Measurements from ENCODE around the gene PDCD1. TPM values are rescaled to one million over a fixed set of nuclear protein-coding genes. Genes with fewer than 3 reads are reported as not detected.

PDCD1 gene
- total and polyA plus RNA-seq, 7 donors, result 0.14 to 3.2 (median 0.67) TPM; not detected in 3

DNA sequence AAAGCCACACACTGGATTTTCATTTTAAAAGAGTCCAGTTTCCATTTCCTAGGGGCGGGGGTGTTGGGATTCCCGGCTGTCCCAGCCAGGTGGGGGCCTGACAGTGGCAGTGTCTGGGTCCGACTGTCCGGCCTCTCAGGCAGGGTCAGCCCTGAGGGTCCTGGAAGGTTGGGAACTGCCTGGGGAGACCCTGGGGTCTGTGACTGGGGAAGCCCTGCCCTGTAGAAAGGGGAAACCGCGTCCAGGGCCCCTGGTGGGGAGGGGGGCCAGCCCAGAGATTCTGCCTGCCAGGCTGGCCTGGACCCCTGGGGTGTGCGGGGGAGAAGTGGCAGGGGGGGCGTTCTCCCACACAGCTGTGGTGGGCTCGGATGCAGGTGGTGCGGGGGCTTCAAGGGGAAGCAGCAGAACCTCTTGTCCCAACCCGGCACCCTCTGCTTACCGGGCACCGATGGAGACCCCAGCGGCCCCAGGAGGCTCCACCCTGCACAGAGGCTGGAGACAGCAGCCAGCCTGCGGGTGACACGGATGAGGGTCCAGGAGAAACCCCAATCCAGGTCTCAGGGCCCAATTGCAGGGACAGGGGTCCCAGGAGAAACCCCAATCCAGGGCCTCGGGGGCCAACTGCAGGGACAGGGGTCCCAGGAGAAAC is 15.7 kb upstream of the PDCD1 start:
- DNase-seq, result no peak
- TF ChIP-seq CTCF (IDR thresholded peaks at IDR 0.05) (no peak), POLR2AphosphoS5 (IDR thresholded peaks at IDR 0.05) (no peak), EP300 (IDR thresholded peaks at IDR 0.05) (no peak), POLR2A (IDR thresholded peaks at IDR 0.05) (no peak)
- Histone ChIP-seq H3K4me1 (peaks cover 0 to 3% (median 0%) of the 10 kb centered on the region in 4 donors), H3K36me3 (no peaks in the 10 kb centered on the region), H3K9me3 (no peaks in the 10 kb centered on the region), H3K27ac (no peak overlapping the region), H3K4me3 (no peak overlapping the region), H3K27me3 (peaks cover 0 to 27% (median 0%) of the 10 kb centered on the region in 3 donors)
- intact Hi-C loops (cut with DNase I), result no loop called here
- WGBS, 2 donors, result 96 to 98% methylated on average over 17 of the region's 17 CpGs

DNA sequence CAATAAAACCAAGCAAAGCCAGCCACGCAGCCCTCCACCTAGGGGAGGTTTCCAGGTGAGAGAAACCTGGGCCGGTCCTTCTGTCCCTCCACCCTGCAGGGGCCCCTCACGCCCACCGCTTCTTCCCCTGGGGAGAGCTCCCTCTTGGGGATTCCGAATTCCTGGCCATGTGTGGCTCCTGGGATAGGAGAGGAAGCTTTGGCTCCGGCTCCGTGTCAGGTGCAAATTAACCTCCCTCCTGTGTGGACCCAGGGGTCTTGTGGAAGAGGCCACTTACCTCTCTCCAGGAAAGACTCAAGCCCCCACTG is 15.1 kb upstream of the PDCD1 start:
- Histone ChIP-seq H3K27ac (no peak overlapping the region), H3K4me1 (peaks cover 0 to 6% (median 0%) of the 10 kb centered on the region in 4 donors), H3K4me3 (no peak overlapping the region), H3K27me3 (peaks cover 0 to 33% (median 0%) of the 10 kb centered on the region in 3 donors), H3K36me3 (no peaks in the 10 kb centered on the region), H3K9me3 (no peaks in the 10 kb centered on the region)
- intact Hi-C loops (cut with DNase I), result no loop called here
- TF ChIP-seq CTCF (IDR thresholded peaks at IDR 0.05), result no peak
- TF ChIP-seq POLR2A (IDR thresholded peaks at IDR 0.05), result no peak
- TF ChIP-seq POLR2AphosphoS5 (IDR thresholded peaks at IDR 0.05), result no peak
- no peak for TF ChIP-seq EP300 (IDR thresholded peaks at IDR 0.05)
- 80 to 95% methylated on average over 7 of the region's 7 CpGs for whole genome bisulfite sequencing, 2 donors
- no peak for DNase-seq

DNA sequence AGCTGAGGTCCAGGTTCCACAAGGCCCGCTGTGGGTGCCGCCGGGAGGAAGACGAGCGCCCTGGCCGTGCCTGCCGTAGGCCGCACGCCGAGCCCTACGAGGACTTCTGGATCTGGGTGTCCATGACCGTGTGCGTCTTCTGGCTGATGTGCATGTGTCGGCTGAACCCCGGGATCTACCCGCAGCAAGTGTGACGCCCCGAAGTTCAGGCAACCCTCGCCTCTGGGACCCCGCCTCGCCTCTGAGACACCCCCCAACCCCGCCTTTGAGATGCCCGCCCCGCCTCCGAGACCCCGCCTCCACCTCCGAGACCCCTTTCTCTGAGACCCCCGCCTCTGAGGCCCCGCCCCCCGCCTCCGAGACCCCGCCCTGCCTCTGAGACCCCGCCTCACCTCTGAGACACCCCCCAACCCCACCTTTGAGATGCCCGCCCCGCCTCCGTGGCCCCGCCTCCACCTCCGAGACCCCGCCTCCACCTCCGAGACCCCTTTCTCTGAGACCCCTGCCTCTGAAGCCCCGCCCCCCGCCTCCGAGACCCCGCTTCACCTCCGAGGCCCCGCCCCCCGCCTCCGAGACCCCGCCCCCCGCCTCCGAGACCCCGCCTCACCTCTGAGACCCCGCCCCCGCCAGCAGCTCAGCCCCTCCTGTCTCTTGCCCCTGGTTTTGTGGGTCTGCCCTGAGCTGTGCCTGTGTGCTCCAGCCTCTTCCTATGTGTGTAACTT is 14.5 kb upstream of the PDCD1 start:
- 88 to 92% methylated on average over 54 of the region's 54 CpGs for WGBS, 2 donors
- Histone ChIP-seq H3K27me3 (peaks cover 0 to 37% (median under 1%) of the 10 kb centered on the region in 3 donors), H3K36me3 (no peaks in the 10 kb centered on the region), H3K4me1 (peaks cover 0 to 11% (median 0%) of the 10 kb centered on the region in 4 donors), H3K9me3 (no peaks in the 10 kb centered on the region), H3K27ac (no peak overlapping the region), H3K4me3 (no peak overlapping the region)
- intact Hi-C loops (cut with DNase I), result no loop called here
- TF ChIP-seq POLR2A (IDR thresholded peaks at IDR 0.05) (no peak), CTCF (IDR thresholded peaks at IDR 0.05) (no peak), POLR2AphosphoS5 (IDR thresholded peaks at IDR 0.05) (no peak), EP300 (IDR thresholded peaks at IDR 0.05) (no peak)
- no peak for DNase-seq

DNA sequence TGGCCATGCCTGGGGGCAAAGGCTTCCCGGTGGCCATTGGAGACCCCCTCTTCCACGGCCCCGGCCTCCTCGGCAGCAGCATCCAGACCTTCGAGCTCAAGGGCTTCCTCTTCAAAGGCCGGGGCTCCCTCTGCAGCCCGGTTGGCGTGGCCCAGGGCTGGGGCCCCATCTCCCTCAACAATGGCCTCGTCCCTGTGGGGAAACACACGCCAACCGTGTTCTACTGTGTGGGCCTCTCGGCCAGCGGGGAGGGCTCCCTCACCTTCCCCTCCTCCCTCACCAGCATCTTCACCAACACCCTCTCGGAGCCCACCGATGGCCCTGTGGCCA is 13.6 kb upstream of the PDCD1 start:
- Histone ChIP-seq H3K4me3 (no peak overlapping the region), H3K27ac (no peak overlapping the region), H3K36me3 (no peaks in the 10 kb centered on the region), H3K4me1 (peaks cover 0 to 9% (median 0%) of the 10 kb centered on the region in 4 donors), H3K27me3 (peaks cover 0 to 46% (median 10%) of the 10 kb centered on the region in 3 donors), H3K9me3 (no peaks in the 10 kb centered on the region)
- TF ChIP-seq POLR2A (IDR thresholded peaks at IDR 0.05) (no peak), CTCF (IDR thresholded peaks at IDR 0.05) (no peak), POLR2AphosphoS5 (IDR thresholded peaks at IDR 0.05) (no peak), EP300 (IDR thresholded peaks at IDR 0.05) (no peak)
- intact Hi-C loops (cut with DNase I), result no loop called here
- no peak for DNase-seq
- WGBS, 2 donors, result 86 to 89% methylated on average over 15 of the region's 15 CpGs

All from sigmoid colon (tissue), 7 donors.